ENCODE results near the gene RUNX2.

The RUNX2 gene

DNA sequence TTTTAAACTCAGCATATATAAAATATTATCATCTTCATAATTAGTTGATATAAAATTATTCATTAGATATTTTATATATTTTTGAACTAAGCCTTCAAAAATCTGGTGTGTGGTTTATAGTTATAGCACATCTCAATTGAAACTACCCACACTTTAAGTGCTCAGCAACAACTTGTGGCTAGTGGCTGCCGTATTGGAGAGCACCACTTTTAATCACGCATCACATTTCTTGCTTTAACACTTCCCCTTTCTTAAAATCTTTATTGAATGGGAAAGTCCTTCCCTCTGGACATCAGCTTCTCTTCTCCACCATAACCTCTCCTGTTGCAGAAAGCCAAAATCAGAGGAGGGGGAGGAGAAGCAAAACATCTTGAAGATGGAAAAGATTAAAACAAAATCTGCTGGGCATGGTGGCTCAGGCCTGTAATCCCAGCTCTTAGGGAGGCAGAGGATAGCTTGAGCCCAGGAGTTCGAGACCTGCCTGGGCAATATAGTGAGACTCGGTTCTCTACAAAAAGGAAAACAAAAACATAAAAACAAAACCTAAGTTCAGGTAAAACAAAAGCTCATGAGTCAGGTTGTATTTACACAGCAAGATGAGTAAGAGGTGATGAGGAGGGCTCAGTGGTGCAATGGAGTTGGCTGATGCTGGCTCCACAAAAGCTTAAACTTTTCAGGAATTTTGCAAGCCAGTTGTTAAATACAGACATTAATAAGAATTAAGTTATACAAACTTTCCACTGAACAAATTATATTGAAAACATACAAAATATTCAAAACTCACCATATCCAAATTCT, 286.6 kb downstream of the RUNX2 start:
- no peak for DNase-seq
- intact Hi-C loops (cut with DNase I) = no loop called here

DNA sequence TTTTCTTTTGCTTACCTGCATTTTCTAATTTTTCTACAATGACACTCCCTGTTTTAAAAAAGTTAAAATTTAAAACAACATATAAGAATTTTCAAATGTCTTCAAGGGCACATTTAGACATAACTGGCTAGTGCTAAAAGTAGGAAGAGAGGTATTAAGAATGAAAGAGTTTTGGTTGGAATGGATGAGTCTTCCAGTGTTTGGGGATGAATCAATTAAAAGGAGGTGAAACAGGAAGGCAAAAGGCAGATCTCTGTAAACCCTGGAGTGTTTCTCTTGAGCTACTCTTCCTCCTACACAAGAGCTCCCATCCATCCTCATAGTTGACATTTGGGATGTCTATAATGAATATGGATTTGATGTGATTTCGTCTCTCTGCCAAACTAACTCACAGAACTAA, 288.1 kb downstream of the RUNX2 start:
- DNase-seq = no peak
- intact Hi-C loops (cut with DNase I) = no loop called here

DNA sequence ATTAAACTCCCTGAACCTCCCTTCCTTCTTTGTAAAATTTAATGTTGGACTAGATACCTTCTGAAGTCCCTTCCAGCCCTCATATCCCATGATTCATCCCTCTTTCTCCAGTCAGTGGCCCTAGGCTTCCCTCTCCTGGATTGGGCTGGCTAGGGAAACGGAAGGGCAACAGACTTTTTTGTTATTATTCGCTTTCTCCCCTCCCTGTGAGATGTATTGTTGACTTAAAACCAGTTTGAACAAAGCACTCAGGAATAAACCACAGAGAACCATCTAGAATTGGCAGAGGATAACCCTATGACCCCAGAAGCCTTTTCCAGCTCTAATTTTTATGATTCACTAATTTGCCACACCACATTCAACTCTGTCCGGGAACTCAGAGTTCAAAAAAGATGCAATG, 289.3 kb downstream of the RUNX2 start:
- no peak for DNase-seq
- intact Hi-C loops (cut with DNase I) = no loop called here

DNA sequence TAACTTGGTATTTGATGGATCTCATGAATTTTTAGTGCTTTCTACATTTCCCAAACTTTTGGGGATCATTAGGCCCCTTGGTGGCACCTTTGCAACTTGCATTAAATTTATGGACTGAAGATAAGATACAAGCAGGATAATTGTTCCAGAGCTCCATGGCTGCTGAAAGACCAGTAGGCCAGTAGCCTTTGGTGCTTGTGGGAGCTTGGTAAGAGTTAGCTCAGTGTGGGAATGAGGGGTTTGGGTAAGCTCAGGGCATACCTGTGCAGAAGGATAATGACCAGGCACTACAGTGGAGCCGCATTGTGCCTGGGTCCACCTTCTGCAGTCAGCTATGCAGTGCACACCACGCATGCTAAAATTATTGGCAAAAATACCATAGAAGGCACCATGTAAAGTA, 290.1 kb downstream of the RUNX2 start:
- intact Hi-C loops (cut with DNase I) = no loop called here
- DNase-seq = no peak

DNA sequence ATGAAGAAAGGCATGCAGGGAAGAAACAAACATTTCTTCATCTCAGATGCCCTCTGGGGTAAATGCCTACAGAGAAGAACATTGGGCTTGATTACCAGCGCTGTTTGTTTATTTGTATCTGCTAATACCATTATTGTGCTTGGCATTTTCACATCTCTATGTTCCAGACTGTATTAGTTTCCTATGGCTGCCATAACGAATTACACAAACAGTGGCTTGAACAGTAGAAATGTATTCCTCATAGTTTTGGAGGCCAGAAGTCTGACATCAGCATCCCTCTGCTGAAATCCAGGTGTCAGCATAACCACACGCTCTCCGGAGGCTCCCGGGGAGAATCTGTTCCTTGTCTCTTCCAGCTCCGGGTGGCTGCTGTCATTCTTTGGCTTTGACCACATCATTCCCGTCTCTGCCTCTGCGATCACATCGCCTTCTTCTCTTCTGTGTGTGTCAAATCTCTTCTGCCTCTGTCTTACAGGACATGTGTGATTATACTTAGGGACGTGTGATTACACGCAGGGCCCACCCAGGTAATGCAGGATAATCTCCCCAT, 291.2 kb downstream of the RUNX2 start:
- intact Hi-C loops (cut with DNase I) = no loop called here
- no peak for DNase-seq

DNA sequence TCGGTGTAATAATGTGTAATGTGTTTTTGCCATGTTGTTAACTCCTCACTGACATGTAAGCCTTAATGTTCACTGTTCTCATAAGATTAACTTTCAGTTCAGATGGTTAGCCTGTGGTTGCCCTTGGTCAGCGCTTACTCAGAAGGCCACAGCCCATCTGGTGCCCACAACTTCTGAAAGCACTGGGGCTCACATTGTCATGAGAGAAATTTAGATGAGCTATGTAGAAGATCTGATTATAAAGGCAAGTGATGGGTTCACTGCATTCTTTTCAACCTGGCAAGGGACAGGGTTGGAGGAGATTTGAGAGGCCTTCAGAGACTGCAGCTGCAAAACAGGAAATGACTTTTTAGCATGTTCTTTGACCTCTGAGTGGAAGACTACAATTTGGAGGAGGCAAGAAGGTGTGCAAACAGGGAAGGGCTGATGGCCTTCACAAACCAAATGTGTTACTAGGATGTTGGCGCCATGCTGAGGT, 291.9 kb downstream of the RUNX2 start:
- no peak for DNase-seq
- intact Hi-C loops (cut with DNase I) = no loop called here

DNA sequence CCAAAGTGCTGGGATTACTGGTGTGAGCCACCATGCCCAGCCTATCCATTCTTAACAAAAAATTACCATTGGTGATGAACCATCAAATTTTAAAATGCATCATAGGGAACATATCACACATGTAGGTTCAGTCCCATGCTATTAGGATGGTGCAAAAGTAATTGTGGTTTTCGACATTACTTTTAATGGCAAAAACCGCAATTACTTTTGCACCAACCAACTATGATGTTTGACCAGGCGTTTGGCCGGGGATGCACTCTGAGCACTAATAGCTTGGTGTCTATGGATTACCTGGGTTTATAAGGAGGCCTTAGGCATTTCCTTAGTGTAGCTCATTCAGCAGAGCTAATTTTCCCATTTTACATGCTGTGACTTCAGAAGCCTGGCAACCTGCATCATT, 296.1 kb downstream of the RUNX2 start:
- DNase-seq = no peak
- intact Hi-C loops (cut with DNase I) = no loop called here

DNA sequence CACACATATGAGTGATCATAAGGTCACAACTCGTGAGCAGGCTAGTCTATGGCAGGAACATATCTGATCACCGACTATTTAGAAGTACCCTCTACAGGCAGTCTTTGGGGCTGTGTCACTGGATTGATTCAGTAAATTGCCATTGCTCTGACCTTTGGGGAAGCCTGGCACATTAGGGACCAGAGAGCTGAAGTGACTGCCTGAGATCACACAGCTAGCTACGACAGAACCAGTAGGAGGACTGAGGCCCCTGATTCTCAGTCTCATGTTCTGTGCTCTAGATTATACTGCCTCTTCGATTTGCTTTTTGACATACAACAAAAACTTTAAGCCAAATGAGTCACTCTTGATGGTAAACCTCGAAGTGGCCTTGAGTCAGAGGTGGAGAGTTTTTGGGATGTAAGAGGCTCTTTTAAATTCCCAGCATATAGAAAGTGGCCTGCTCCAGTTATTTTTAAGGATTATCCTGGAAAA, 297.1 kb downstream of the RUNX2 start:
- DNase-seq = no peak
- intact Hi-C loops (cut with DNase I) = no loop called here

DNA sequence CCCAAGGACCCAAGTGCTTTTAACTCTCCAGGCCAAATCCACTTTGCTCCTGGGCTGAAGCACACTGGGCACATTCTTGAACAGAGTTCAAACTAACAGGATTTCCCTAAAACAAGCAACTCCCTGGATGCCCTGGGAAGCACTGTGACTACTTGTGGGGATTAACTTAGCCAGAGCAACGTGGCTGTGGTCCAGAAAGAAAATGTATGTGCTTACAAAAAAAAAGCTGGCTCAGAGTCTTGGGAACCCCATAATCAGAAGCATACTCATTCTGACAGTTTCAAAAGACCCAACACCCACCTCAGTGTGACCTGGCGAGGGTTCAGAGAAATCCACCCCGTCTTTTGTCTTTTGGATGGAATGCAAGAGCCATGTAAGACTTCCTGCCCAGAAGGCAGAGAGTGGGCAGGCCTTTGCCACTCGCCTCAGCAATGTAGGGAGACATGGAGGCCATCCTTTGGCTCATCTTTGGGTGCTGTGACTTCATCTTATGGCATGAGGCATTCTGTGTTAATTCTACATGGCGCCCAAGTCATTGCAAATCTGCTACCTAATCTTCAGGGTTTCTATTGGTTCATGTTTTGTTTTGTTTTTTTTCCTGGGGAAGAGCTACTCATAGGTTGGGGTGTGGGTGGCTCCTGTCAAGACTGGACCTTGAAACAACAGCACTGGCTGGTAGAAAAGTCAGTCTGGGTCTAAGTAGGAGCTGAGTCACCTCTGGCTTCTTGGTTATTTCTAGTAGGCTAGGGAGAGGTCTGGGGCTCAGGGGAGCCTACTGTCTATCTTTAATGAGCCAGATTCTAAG, 298.2 kb downstream of the RUNX2 start:
- intact Hi-C loops (cut with DNase I) = no loop called here
- DNase-seq = no peak

DNA sequence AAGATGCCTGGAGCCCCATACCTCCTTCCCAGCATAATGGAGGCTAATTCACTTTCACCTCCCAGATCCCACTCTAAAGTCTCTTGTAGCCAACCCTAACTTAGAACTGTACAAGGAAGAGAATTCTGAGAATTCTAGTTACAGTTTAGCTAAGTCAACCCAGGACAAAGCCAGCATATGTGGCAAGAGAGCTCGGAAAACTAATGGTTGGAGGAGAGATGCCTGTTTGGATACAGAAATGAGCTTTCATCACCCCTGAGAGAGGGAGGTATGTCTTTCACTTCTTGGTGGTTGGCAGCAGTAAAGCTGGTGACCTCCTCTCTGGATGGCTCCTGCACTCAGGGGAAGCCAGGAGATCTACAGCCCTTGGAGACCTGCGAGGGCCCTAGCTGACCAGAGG, 302.2 kb downstream of the RUNX2 start:
- intact Hi-C loops (cut with DNase I) = no loop called here

DNA sequence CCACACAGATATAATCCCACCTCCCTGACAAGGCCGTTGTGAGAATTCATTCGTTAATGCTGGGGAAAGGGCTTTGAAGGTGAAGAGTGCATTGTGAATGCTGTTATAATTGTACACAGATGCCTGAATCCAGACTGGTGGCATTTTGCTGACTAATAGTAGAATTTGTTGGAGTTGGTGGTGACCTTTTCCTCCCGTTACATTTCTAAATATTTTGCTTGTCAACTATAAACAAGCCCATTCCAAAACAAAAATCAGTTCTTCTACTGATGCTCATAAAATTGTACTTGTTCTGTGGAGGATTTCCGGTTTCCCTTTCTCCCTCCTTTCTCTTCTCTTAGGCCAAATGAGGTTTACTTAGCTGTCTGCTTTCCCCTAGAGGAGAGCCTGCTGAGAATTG, 302.7 kb downstream of the RUNX2 start:
- no peak for DNase-seq
- intact Hi-C loops (cut with DNase I) = no loop called here

More for the DNA sequence above, 302.2 kb downstream of the RUNX2 start:
- no peak for DNase-seq

DNA sequence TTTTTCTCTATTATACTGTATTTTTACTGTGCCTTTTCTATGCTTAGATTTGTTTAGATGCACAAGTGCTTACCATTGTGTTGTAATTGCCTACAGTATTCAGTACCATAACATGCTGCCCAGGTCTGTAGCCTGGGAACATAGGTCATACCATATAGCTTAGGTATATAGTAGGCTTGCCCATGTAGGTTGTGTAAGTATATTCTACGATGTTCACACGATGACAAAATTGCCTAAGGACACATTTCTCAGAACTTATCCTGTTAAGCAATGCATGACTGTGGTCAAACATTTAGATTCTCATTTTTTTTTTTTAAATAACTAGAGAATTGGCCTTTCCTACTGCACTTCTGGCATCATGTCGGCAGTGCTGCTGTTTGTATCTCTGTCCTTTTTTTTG, 303.3 kb downstream of the RUNX2 start:
- DNase-seq = no peak
- intact Hi-C loops (cut with DNase I) = no loop called here

DNA sequence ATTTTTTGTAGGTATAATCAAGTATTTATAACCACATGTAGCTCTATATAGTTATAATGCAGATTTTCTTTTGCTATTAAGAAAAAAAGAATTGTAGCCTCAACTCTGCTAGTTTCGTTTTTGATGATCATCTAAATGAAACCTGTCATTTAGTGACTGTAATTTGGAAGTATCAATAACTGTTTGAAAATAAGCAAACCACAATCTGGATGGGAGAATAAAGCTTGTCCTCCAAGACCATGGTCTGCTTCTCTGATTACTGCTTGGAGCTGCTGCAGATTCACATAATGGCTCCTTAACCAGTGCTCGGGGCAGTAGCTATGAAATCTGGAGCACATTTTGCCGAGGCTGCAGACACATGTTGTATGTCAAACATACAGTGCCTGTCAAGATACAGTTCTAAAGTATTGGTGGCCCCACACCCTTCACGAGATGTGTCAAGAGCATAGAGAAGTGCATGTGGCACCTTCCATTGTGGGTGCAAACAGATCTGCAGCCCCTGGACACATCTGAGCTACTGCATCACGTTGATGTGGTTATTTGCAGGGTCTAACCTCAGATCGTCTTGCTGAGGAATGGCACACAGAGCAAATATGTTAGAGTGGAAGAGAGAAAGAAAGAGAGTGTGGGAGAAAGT, 305.3 kb downstream of the RUNX2 start:
- intact Hi-C loops (cut with DNase I) = no loop called here
- no peak for DNase-seq

DNA sequence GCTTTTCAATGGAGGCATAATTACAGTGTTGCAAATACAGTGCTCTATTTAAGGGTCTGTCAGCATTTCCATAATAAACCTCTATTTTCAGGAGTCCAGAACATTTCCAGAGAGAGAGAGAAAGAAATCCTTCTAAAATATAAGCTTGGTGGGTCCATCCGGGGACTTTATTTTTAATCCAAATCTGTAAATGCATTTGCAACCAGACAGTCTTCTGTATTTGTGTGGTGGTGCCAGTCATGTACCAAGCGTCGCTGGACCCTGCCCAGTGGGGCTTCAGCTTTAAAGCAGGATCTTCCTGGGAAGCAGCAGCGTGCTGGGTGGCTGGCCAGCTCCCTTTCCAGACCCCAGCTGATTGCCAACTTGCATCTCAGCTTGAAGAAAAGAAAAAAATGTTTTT, 306.1 kb downstream of the RUNX2 start:
- intact Hi-C loops (cut with DNase I) = no loop called here
- no peak for DNase-seq

DNA sequence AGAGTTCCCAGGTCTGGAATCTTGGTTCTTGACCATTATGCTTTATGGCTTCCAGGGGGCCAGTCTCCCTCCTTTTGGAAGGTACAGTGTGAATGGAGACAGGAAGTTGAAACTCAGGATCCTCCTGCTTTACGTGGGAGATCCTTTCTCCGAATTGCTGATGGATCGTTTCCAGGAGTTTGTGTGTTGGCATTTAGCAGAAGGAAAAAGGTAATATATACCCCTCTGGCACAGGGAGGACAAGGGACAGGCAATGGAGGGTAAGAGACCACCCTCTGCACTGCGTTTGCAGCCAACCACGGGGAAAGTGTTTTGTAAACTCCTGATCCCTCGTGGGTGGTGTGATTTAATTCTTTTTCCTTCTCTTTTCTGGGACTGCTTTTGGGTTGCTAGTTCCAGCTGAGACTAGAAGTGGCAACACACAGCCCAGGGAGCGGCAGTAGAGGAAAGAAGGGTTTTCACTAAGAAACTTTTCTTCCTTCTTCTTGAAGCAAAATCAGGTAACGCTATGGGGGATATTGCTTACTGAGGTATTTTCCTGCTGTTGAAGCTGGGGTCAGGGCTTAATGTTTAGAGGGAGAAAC, 307.2 kb downstream of the RUNX2 start:
- intact Hi-C loops (cut with DNase I) = no loop called here
- no peak for DNase-seq

DNA sequence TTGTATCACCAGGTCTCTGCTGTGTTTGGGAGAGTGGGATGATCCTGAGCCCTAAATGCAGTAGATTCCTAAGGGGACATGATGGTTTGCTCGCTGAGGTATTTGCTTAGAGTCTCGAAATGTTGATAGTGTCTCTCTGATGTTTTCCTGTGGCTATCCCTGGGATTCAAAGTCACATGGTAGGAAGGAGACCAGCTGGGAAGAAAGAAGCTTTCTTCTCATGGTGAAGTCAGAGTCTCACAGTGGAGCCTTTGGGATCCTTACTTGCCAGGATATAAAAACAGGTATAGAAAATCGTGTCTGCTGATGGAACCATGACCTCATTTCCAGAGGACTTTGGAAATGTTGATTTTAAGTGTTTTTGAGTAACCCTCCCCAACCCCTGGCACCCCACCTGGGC, 308.9 kb downstream of the RUNX2 start:
- no peak for DNase-seq
- intact Hi-C loops (cut with DNase I) = no loop called here

DNA sequence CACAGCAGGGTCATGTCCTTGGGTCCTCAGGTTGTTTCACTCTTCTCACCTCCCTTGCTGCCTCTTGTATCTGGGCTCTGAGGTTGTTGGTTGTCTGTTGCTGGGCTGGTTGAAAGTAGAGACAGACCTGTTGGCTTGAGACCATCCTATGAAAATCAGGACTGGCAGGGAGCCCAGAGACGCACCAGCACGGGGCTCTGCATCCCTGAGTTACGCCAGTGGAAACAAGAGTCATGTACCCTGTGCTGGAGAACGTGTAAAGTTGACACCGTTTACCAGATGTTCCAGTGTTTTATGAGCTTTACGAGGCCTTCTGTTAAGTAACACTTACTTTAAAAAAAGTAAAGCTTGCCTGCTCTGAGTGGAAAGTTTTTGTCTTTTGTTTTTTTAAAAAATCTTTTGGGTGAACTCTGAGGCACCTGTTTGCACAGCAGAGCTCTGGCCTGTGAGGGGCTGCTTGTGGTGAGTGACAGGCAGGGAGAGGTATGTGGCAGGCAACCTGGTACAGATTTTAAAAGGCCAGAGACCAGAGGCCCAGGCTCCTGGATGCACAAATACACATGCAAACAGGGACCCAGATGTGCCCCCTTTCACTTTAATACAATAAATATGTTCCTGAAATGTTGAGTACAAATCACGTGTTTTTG, 309.6 kb downstream of the RUNX2 start:
- intact Hi-C loops (cut with DNase I) = no loop called here
- DNase-seq = no peak

DNA sequence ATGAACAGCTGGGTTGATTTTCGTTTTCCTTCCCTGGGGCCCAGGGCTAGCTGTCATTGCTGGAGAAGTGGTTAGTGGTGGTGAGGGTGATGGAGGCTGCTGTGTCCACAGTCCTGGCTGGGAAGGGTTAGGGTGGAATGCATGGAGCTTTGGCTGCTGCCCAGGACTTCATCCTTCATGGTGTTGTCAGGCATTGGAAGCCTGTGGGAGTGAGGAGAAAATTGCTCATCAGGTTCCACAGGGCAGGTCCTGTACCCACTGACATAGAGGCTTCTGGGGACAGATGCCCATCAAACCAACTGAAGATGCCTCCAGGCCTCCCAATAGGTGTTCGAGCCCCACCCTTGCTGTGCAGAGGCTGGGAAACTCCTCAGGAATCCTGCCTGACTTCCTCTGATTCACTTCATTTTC, 312.0 kb downstream of the RUNX2 start:
- intact Hi-C loops (cut with DNase I) = no loop called here
- no peak for DNase-seq

DNA sequence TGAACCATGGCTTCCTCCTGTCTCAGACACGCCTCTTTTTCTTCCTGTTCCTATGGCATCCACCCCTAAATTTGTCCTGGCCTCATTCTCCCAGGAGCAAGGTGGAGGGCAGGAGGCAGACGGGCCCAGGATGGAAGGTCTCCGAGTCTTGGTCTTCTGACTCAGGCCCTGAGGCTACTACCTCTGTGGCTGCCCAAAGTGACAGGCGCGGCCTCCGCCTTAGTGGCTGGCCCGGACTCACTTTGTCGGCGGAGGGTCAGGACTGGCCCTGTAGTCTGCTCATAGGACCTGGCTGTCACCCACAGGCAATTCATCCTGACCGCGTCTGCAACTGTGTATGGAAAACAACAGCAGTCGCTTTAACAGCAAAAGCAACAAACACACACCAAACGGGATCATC, 312.7 kb downstream of the RUNX2 start:
- no peak for DNase-seq
- intact Hi-C loops (cut with DNase I) = no loop called here
